ENCODE measurements around the gene SLC48A1.

Gene SLC48A1

GRCh38 chr12:47773062-47773857, at the start of gene SLC48A1:
Gene SLC48A1, plus strand, starts transcription at chr12:47773238. Its CDS starts 67 bp downstream, at chr12:47773305.
- no peak for DNase-seq (ENCODE audit: low read depth)

GRCh38 chr12:47725091-47725772, 47.8 kb upstream of the SLC48A1 start, which contains the start of gene ENDOU:
Gene ENDOU, minus strand, starts transcription at chr12:47725490. Its CDS starts 77 bp downstream, at chr12:47725413.
- DNase-seq (ENCODE audit: low read depth), result no peak

GRCh38 chr12:47725893-47726292, 47.1 kb upstream of the SLC48A1 start:
- DNase-seq (ENCODE audit: low read depth), result no peak

GRCh38 chr12:47729233-47729632, 43.8 kb upstream of the SLC48A1 start:
- no peak for DNase-seq (ENCODE audit: low read depth)

- DNase-seq (ENCODE audit: low read depth), result no peak
Observed at GRCh38 chr12:47730341-47730744, 42.7 kb upstream of the SLC48A1 start.

- DNase-seq (ENCODE audit: low read depth), result no peak
Observed at GRCh38 chr12:47731723-47732122, 41.3 kb upstream of the SLC48A1 start.

GRCh38 chr12:47732504-47732903, 40.5 kb upstream of the SLC48A1 start:
- DNase-seq (ENCODE audit: low read depth), result no peak

GRCh38 chr12:47733142-47733541, 39.9 kb upstream of the SLC48A1 start:
- DNase-seq (ENCODE audit: low read depth), result no peak

- no peak for DNase-seq (ENCODE audit: low read depth)
Observed at GRCh38 chr12:47734725-47735480, 38.1 kb upstream of the SLC48A1 start.

- no peak for DNase-seq (ENCODE audit: low read depth)
Observed at GRCh38 chr12:47735649-47736048, 37.4 kb upstream of the SLC48A1 start.

GRCh38 chr12:47736216-47736615, 36.8 kb upstream of the SLC48A1 start:
- DNase-seq (ENCODE audit: low read depth), result no peak

GRCh38 chr12:47736877-47737676, 36.0 kb upstream of the SLC48A1 start:
- DNase-seq (ENCODE audit: low read depth), result no peak

- DNase-seq (ENCODE audit: low read depth), result no peak
Observed at GRCh38 chr12:47737936-47738594, 35.0 kb upstream of the SLC48A1 start.

- DNase-seq (ENCODE audit: low read depth), result no peak
Observed at GRCh38 chr12:47739297-47739696, 33.7 kb upstream of the SLC48A1 start.

GRCh38 chr12:47739979-47740378, 33.1 kb upstream of the SLC48A1 start:
- DNase-seq (ENCODE audit: low read depth), result no peak

- DNase-seq (ENCODE audit: low read depth), result no peak
Observed at GRCh38 chr12:47740606-47741339, 32.3 kb upstream of the SLC48A1 start.

GRCh38 chr12:47741340-47741703, 31.7 kb upstream of the SLC48A1 start:
- peak; percentile 68 for DNase-seq (ENCODE audit: low read depth)

- DNase-seq (ENCODE audit: low read depth), result no peak
Observed at GRCh38 chr12:47742253-47742825, 30.7 kb upstream of the SLC48A1 start.

GRCh38 chr12:47743311-47743860, 29.7 kb upstream of the SLC48A1 start:
- DNase-seq (ENCODE audit: low read depth), result no peak

Measured in HS-27A (cell line).